Urinary bladder (tissue), 4 donors: Measurements from ENCODE around the gene PELI2. TPM values are rescaled to one million over a fixed set of nuclear protein-coding genes. Genes with fewer than 3 reads are reported as not detected.
"Not testable (repeated sequence)": the region's sequence is repeated elsewhere in the genome, so short reads cannot be mapped to it uniquely, and the experiment has no call there.

Experiments
- DNase-seq: peaks from one replicate; pipeline ENCODE4 v3.0.0-alpha.2; 2015; ENCODE audit errors: extremely low spot score
- H3K27ac ChIP-seq: one replicate; pipeline ENCODE4 v1.5.1; 2013; ENCODE audit warnings: low read depth, mild to moderate bottlenecking, moderate library complexity
- H3K36me3 ChIP-seq: one replicate; pipeline ENCODE4 v1.6.1; 2013; ENCODE audit warnings: mild to moderate bottlenecking, moderate library complexity; ENCODE audit not compliant: insufficient read depth
- H3K4me1 ChIP-seq: one replicate; pipeline ENCODE4 v1.6.1; 2013; ENCODE audit warnings: mild to moderate bottlenecking, moderate library complexity; ENCODE audit not compliant: insufficient read depth
- H3K4me3 ChIP-seq: one replicate; pipeline ENCODE4 v1.5.1; 2013; ENCODE audit warnings: low read depth, low read length
- WGBS: extraction: QIAGEN DNeasy Blood & Tissue Kit; methylation state at CpG from one replicate; pipeline ENCODE4 v1.1.7; 2013; 5-methylcytosine and 5-hydroxymethylcytosine counted together
- polyA plus RNA-seq: library from polyadenylated mRNA; stranded (reverse); fragments of 200-250 nt; gene quantifications from one replicate; pipeline ENCODE4 v1.2.3, GENCODE V29; 2013
- total RNA-seq: library from RNA; depleted of rRNA; stranded (reverse); fragments of >200 nt; gene quantifications from one replicate; pipeline ENCODE4 v1.2.3, GENCODE V29; 2014
- donor health status: healthy with polysubstance abuse.
- donor health status: healthy.

The PELI2 gene
- total and polyA plus RNA-seq, 2 donors, result 10.6 to 15.9 TPM

DNA sequence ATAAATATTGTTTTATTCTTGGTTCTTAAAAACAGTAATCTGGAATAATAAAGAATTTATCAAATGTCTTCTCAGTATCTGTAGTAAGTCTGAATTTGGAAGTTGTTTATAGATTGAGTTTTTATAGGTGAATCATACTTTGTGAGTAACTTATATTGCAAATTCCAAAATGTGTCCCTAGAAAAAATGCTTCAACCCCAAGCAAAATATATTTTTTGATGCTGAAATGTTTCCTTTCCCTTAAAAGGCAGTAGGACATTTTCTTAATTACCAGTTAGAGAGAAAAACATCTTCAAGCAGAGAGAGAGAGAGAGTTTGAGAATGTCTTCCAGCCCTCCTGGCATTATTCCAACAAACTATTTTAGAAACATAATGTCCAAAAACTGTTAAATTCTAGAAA lies 37.9 kb downstream of the PELI2 start:
- no peak overlapping the region for H3K27ac ChIP-seq
- no peaks in the 10 kb centered on the region for H3K4me1 ChIP-seq
- no peak for DNase-seq
- no peak overlapping the region for H3K4me3 ChIP-seq
- no peaks in the 10 kb centered on the region for H3K36me3 ChIP-seq

DNA sequence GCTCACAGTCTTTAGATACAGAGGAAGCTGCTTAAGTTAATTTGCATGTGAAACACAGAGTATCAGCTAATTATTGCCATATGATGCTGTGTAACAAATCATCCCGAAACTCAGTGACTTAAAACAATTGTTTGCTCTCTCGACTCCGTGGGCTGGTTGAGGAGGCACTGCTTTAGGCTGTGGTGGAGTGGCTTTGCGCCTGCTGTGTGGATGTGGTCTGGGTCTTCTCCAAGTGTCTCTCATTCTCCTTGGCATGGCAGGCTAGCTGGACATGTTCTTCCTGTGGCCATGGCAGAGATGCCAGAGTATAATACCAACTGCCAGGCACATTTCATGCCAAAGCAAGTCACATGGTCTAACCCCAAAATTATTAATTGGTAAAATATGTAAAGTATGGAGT lies 40.9 kb downstream of the PELI2 start:
- H3K27ac ChIP-seq, result no peak overlapping the region
- DNase-seq, result no peak
- H3K4me3 ChIP-seq, result no peak overlapping the region
- H3K4me1 ChIP-seq, result no peaks in the 10 kb centered on the region
- no peaks in the 10 kb centered on the region for H3K36me3 ChIP-seq
- 92% methylated on average over 4 of the region's 4 CpGs for WGBS

DNA sequence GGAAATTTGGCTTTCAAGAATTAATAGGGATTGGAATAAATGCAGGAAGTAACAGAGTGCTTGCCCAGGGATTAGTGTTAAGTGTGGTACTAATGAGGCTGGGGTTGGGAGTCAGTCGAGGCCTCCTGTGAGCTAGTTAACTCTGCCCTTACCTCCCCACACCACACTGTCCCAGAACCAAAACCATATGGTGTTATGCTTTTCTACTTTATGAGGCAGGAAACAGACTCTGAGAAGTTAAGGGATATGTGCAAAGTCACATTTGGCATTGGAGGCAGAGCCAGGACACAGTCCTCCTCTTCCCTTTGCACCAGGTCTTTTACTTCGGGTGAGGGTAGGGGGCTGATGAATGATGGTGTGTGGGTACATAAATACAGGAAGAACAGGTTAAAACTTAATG lies 41.9 kb downstream of the PELI2 start:
- 24% methylated on average over 2 of the region's 2 CpGs for WGBS
- H3K4me1 ChIP-seq, result no peaks in the 10 kb centered on the region
- H3K4me3 ChIP-seq, result no peak overlapping the region
- no peaks in the 10 kb centered on the region for H3K36me3 ChIP-seq
- DNase-seq, result no peak
- H3K27ac ChIP-seq, result no peak overlapping the region

DNA sequence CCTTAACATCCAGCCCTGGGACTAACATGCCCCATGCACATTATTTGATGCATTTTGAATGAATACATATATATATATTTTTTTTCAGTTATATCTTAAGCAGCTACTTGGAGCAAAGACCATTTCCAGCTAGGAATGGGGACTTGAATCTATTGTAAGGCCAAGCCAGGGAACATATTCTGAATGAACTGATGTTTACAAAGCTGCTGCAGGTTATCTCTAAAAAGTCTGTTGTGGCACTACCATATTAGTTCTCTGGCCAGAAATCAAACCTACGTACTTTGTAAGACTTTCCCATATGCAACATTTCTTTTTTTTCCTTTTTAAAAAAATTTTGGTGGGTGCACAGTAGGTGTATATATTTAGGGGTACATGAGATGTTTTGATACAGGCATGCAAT lies 43.4 kb downstream of the PELI2 start:
- WGBS, result 93% methylated on average over 1 of the region's 1 CpG
- DNase-seq, result no peak
- no peaks in the 10 kb centered on the region for H3K4me1 ChIP-seq
- no peak overlapping the region for H3K4me3 ChIP-seq
- H3K36me3 ChIP-seq, result no peaks in the 10 kb centered on the region
- no peak overlapping the region for H3K27ac ChIP-seq

DNA sequence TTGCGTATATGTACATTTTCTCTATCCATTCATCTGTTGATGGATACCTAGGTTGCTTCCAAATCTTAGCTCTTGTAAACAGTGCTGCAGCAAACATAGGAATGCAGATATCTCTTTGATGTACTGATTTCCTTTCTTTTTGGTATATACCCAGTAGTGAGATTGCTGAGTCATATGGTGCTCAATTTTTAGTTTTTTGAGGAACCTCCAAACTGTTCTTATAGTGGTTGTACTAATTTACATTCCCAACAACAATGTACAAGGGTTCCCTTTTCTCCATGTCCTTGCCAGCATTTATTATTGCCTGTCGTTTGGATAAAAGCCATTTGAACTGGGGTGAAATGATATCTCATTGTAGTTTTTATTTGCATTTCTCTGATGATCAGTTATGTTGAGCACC lies 44.3 kb downstream of the PELI2 start:
- Histone ChIP-seq H3K36me3 (no peaks in the 10 kb centered on the region), H3K27ac (no peak overlapping the region), H3K4me3 (no peak overlapping the region), H3K4me1 (no peaks in the 10 kb centered on the region)
- WGBS, result 89% methylated on average over 2 of the region's 2 CpGs
- no peak for DNase-seq

DNA sequence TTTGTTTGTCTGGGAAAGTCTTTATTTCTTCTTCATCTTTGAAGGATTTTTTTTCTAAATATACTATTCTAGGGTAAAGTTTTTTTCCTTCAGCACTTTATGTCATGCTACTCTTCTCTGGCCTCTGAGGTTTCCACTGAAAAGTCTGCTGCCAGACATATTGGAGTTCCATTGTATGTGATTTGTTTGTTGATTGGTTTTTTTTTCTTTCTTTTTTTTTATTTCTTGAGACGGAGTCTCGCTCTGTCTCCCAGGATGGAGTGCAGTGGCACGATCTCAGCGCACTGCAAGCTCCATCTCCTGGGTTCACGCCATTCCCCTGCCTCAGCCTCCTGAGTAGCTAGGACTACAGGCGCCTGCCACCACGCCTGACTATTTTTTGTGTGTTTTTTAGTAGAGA lies 48.4 kb downstream of the PELI2 start:
- not testable (repeated sequence) for H3K27ac ChIP-seq, H3K36me3 ChIP-seq, DNase-seq, H3K4me1 ChIP-seq, H3K4me3 ChIP-seq
- WGBS, result over 99% methylated on average over 7 of the region's 7 CpGs

DNA sequence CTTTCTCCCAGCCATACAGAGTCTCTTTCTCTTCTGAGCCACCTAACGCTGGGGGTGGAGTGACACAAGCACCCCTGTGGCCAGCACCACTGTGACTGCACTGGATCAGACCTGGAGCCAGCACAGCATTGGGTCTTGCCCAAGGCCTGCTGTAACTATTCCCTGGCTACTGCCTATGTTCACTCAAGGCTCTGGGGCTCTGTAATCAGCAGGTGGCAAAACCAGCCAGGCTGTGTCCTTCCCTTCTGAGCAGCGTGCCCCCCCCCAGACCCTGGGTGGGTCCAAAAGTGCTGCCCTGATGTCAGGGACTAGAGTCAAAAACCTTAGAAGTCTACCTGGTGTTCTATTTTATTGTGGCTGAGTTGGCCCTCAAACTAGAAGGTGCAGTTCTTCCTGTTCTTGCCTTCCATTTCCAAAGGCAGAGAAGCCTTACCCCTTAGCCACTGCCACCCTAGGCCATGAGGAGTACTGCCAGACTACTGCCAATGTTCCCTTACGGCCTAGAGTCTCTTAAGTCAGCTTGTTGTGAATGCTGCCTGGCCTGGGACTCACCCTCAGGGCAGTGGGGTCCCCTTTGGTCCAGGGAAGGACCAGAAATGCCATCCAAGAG lies 49.9 kb downstream of the PELI2 start:
- DNase-seq, result no peak
- H3K4me1 ChIP-seq, result peaks cover 4% of the 10 kb centered on the region
- WGBS, result 93% methylated on average over 3 of the region's 3 CpGs
- H3K36me3 ChIP-seq, result no peaks in the 10 kb centered on the region
- H3K4me3 ChIP-seq, result no peak overlapping the region
- H3K27ac ChIP-seq, result no peak overlapping the region

DNA sequence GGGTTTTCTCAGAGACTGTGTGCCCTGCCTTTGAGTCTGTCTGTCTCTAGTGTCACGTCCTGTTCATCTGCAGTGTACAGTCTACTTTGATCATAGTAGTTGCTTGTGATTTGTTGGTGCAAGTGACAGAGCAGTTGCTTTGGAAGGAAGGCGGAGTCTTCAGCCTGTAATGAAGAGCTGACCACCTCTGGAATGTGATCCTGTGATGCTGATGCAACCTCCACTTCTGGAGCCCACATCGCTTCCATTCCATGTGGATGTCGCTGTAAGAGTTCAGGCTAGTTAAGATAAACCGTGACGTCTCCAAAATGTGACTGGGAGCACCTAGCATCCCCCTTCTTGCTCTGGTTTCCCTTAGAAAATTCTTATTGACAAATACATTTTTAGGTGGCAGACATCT lies 51.8 kb downstream of the PELI2 start:
- H3K4me1 ChIP-seq, result peaks cover 4% of the 10 kb centered on the region
- 94% methylated on average over 6 of the region's 6 CpGs for WGBS
- no peak for DNase-seq
- H3K4me3 ChIP-seq, result no peak overlapping the region
- no peaks in the 10 kb centered on the region for H3K36me3 ChIP-seq
- H3K27ac ChIP-seq, result no peak overlapping the region

DNA sequence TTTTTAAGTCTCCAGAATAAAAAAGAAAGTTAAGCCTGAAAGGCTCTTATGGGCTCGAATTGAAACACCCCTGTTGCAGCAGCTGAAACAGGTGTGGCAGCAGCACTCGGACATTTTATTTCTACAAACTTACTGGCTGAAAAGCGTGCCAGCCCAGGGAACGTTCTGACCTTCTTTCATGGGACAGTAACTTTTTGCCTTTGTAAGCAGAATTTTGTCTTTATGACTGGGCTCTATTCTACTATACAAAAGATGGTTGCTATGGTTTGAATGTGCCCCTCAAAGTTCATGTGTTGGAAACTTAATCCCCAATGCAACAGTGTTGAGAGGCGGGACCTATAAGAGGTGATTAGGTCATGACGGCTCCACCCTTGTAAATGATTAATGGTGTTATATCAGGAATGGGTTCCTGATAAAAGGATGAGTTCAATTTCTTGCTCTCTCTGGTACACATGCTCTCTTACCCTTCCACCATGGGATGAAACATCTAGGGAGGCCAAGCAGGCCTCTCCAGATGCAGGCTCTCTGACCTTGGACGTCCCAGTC lies 52.7 kb downstream of the PELI2 start:
- Histone ChIP-seq H3K4me3 (no peak overlapping the region), H3K27ac (no peak overlapping the region), H3K4me1 (peaks cover 4% of the 10 kb centered on the region), H3K36me3 (no peaks in the 10 kb centered on the region)
- DNase-seq, result no peak
- 71% methylated on average over 7 of the region's 7 CpGs for WGBS

DNA sequence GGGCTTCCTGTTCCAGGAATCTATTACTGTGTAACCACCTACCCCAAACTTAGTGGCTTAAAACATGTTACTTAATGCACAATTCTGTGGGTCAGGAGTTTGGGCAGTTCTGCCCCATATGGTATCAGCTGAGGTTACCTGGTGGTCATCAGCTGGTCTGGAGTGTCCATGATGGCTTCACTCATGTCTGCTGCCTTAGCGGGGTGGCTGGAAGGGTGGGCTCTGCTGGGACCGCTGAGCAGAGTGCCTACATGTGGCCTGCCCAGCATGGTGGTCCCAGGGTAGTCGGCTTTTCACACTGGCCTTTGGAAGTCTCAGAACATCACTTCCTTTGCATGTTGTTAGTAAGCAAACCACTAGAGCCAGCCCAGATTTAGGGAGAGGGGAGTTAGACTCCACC lies 53.9 kb downstream of the PELI2 start:
- Histone ChIP-seq H3K36me3 (no peaks in the 10 kb centered on the region), H3K4me3 (no peak overlapping the region), H3K27ac (no peak overlapping the region), H3K4me1 (peaks cover 4% of the 10 kb centered on the region)
- no peak for DNase-seq
- WGBS, result 96% methylated on average over 3 of the region's 3 CpGs

DNA sequence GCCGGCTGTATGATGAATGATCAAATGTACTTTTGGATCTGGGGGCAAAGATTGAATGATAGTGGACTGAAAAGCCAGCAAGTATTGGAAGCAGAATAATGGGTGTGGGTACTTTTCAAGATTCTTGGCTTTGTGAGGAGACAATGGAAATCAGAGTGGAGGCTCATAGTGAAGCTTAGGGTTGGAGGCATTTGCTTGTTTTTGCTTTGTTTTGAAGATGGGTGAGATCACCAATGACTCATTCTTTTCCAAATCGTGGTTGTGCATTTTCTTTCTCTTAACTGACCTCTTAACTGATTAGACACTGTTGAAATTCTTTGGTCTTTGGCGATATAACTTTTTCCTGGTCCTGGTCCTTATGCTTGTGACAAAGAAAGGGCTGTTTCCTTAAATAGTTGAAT lies 54.4 kb downstream of the PELI2 start:
- no peaks in the 10 kb centered on the region for H3K36me3 ChIP-seq
- H3K4me1 ChIP-seq, result peaks cover 4% of the 10 kb centered on the region
- no peak overlapping the region for H3K4me3 ChIP-seq
- H3K27ac ChIP-seq, result no peak overlapping the region
- no peak for DNase-seq
- WGBS, result 40% methylated on average over 3 of the region's 3 CpGs

DNA sequence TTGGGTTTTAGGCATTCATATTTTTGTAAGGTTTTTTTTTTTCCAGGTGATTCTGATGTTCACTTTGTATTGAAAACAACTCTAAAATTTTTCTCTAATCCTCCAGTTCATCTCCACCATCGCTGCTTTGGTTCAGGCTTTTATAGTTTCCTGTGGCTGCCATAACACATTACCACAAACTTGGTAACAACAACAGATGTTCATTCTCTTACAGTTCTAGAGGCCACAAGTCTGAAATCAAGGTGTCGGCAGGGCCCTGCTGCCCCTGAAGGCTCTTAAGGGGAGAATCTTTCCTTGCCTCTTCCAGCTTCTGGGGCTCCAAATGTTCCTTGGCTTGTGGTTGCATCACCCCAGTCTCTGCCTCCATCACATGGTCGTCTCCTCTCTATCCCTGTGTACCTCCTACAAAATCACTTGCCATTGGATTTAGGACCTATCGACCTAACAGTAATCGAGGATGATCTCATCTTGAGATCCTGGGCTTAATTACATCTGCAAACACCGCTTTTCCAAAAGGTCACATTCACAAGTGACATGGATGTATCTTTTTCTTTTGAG lies 55.2 kb downstream of the PELI2 start:
- H3K4me3 ChIP-seq, result no peak overlapping the region
- H3K36me3 ChIP-seq, result no peaks in the 10 kb centered on the region
- 91% methylated on average over 6 of the region's 6 CpGs for WGBS
- no peak overlapping the region for H3K27ac ChIP-seq
- H3K4me1 ChIP-seq, result peaks cover 4% of the 10 kb centered on the region
- no peak for DNase-seq

DNA sequence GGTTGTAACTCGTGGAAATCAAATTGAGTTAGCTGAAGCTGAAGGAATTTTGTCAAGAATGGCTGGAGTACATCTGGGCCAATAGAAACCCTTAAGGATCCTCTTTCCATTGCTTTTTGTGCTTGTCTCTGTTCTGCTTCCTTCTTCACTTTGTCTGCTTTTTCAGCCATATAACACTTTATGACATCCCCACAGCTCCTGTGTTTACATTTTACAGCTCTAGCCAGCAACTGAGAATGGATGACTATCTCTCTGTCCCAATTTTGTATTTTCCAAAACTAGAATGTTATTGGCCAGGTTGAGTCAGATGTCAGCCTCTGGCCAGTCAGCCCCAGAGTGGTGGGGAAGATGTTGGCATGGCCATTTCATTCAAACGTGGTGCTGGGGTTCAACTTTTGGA lies 57.6 kb downstream of the PELI2 start:
- no peak overlapping the region for H3K27ac ChIP-seq
- WGBS, result 49% methylated on average over 2 of the region's 2 CpGs
- no peaks in the 10 kb centered on the region for H3K36me3 ChIP-seq
- peaks cover 4% of the 10 kb centered on the region for H3K4me1 ChIP-seq
- no peak overlapping the region for H3K4me3 ChIP-seq
- no peak for DNase-seq

DNA sequence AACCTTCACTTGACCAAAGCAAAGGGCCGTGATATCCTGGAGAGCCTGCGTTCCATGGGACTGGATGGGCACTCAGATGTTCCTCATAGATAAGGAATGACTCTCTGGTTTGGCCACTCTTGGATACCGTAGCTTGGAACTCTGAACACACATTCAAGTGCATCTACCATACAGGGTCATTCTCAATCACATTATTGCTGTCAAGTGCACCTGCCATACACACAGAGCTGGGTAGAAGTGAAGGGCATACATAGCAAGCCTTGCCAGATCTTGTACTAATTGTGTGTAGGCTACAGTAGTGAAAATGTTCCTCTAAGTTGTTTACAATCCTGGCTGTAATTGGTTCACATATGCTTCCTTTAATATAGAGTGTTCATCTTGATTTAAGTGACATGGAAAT lies 58.3 kb downstream of the PELI2 start:
- WGBS, result 97% methylated on average over 3 of the region's 3 CpGs
- Histone ChIP-seq H3K27ac (no peak overlapping the region), H3K4me1 (peaks cover 4% of the 10 kb centered on the region), H3K4me3 (no peak overlapping the region), H3K36me3 (no peaks in the 10 kb centered on the region)
- no peak for DNase-seq

DNA sequence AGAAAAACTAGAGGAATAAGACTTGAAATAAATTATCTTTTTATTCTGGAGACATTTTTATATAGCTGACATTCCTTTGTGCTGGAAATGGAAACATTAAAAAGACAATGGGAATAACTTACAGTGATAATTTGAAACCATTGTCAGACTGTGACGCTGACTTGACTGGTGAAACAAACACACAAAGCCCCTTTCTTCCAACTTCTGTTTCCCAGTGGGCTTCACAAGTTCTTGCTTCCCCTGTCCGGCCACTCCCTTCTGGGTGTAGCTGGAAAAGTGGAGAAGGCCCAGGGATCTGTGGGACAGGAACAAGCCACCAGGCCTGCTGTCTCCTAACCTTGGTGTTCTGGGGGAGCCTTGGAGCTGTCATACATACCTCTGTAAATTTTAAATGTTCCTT lies 58.8 kb downstream of the PELI2 start:
- Histone ChIP-seq H3K4me1 (peaks cover 2% of the 10 kb centered on the region), H3K4me3 (no peak overlapping the region), H3K27ac (no peak overlapping the region), H3K36me3 (no peaks in the 10 kb centered on the region)
- DNase-seq, result no peak
- 77% methylated on average over 2 of the region's 2 CpGs for WGBS
